GM23338 (cell line): ENCODE results near the gene STK17A. TPM values are rescaled to one million over a fixed set of nuclear protein-coding genes. Genes with fewer than 3 reads are reported as not detected.

Experiments used
- ATAC-seq: fragments of 200-7000 bp; cut with Tn5 transposase; 3 replicates; pipeline ENCODE4 v1.9.1; 2020
- DNase-seq: peaks from one replicate; pipeline ENCODE4 v3.0.0-alpha.2; 2015; ENCODE audit warnings: low spot score
- H2AFZ ChIP-seq: fragments of 200-600 bp; sonication (generic); 2 replicates; pipeline ENCODE4 v1.8.0; 2016; ENCODE audit warnings: antibody characterized with exemption, mild to moderate bottlenecking, moderate library complexity
- H3F3A ChIP-seq: fragments of 200-600 bp; sonication (generic); replicated peaks from 2 replicates; pipeline ENCODE4 v1.8.0; 2017; ENCODE audit warnings: antibody characterized with exemption, mixed run types, low read depth
- H3K27ac ChIP-seq: fragments of 200-600 bp; sonication (generic); 2 replicates; pipeline ENCODE4 v1.6.1; 2016; ENCODE audit warnings: low read depth
- H3K27me3 ChIP-seq: fragments of 200-600 bp; sonication (generic); 2 replicates; pipeline ENCODE4 v1.8.0; 2016; ENCODE audit warnings: mild to moderate bottlenecking, mixed run types, moderate library complexity; ENCODE audit not compliant: insufficient read depth
- H3K36me3 ChIP-seq: fragments of 200-600 bp; sonication (generic); 2 replicates; pipeline ENCODE4 v1.8.0; 2016; ENCODE audit warnings: mild to moderate bottlenecking; ENCODE audit not compliant: insufficient read depth
- H3K4me1 ChIP-seq: fragments of 200-600 bp; sonication (generic); 2 replicates; pipeline ENCODE4 v1.8.0; 2016; ENCODE audit warnings: mild to moderate bottlenecking, moderate library complexity; ENCODE audit not compliant: insufficient read depth
- H3K4me2 ChIP-seq: fragments of 200-600 bp; sonication (generic); 2 replicates; pipeline ENCODE4 v1.7.1; 2017; ENCODE audit warnings: mixed run types
- H3K4me3 ChIP-seq: fragments of 200-600 bp; sonication (generic); 2 replicates; pipeline ENCODE4 v1.6.1; 2016; ENCODE audit warnings: mixed run types
- H3K79me2 ChIP-seq: fragments of 200-600 bp; sonication (generic); replicated peaks from 2 replicates; pipeline ENCODE4 v1.8.0; 2017; ENCODE audit warnings: mild to moderate bottlenecking; ENCODE audit not compliant: insufficient read depth
- H3K9me2 ChIP-seq: fragments of 200-600 bp; sonication (generic); 2 replicates; pipeline ENCODE4 v1.8.0; 2017; ENCODE audit not compliant: insufficient read depth
- H4K20me1 ChIP-seq: fragments of 200-600 bp; sonication (generic); replicated peaks from 2 replicates; pipeline ENCODE4 v1.8.0; 2017; ENCODE audit warnings: mild to moderate bottlenecking; ENCODE audit not compliant: insufficient read depth
- H3K27ac Mint-ChIP-seq: 2 replicates; pipeline ENCODE4 v1.8.0; 2020; ENCODE audit warnings: inconsistent platforms, mild to moderate bottlenecking, moderate library complexity, mixed read lengths
- H3K27me3 Mint-ChIP-seq: 3 replicates; pipeline ENCODE4 v1.8.0; 2022; ENCODE audit warnings: low read depth, mild to moderate bottlenecking, moderate library complexity, mixed read lengths, inconsistent platforms; ENCODE audit not compliant: insufficient read depth, poor library complexity
- H3K36me3 Mint-ChIP-seq: 3 replicates; pipeline ENCODE4 v1.8.0; 2021; ENCODE audit warnings: low read depth, mild to moderate bottlenecking, inconsistent platforms, moderate library complexity, mixed read lengths
- H3K4me1 Mint-ChIP-seq: 3 replicates; pipeline ENCODE4 v1.8.0; 2020; ENCODE audit warnings: mild to moderate bottlenecking, inconsistent platforms, mixed read lengths
- H3K4me3 Mint-ChIP-seq: 3 replicates; pipeline ENCODE4 v1.8.0; 2021; ENCODE audit warnings: moderate library complexity, mild to moderate bottlenecking, inconsistent platforms, mixed read lengths
- H3K9me3 Mint-ChIP-seq: 3 replicates; pipeline ENCODE4 v1.8.0; 2020; ENCODE audit warnings: moderate library complexity, mild to moderate bottlenecking, inconsistent platforms, mixed read lengths
- CREB1 ChIP-seq: fragments of 250-450 bp; sonication (Bioruptor Pico); IDR thresholded peaks from 2 replicates; pipeline ENCODE4 v1.5.0; 2020; ENCODE audit warnings: low read depth, mild to moderate bottlenecking, moderate library complexity
- ETS1 ChIP-seq: IDR thresholded peaks from 2 replicates; pipeline ENCODE4 v1.6.1; 2016; ENCODE audit warnings: antibody characterized with exemption
- EZH2phosphoT487 ChIP-seq: fragments of 200-600 bp; sonication (generic); IDR thresholded peaks from one replicate; pipeline ENCODE4 v1.8.1; 2018; ENCODE audit warnings: antibody characterized with exemption; ENCODE audit not compliant: unreplicated experiment
- NANOG ChIP-seq: IDR thresholded peaks from 2 replicates; pipeline ENCODE4 v1.6.1; 2016; ENCODE audit warnings: antibody characterized with exemption, borderline replicate concordance
- POLR2AphosphoS5 ChIP-seq: IDR thresholded peaks from 2 replicates; pipeline ENCODE4 v1.6.1; 2016; ENCODE audit warnings: antibody characterized with exemption, low read depth
- REST ChIP-seq: IDR thresholded peaks from one replicate; pipeline ENCODE4 v1.6.1; 2018; ENCODE audit warnings: antibody characterized with exemption; ENCODE audit not compliant: unreplicated experiment
- STAT1 ChIP-seq: IDR thresholded peaks from one replicate; pipeline ENCODE4 v1.6.1; 2016; ENCODE audit warnings: antibody characterized with exemption; ENCODE audit not compliant: unreplicated experiment
- ZNF331 ChIP-seq: fragments of 250-450 bp; sonication (Bioruptor Pico); IDR thresholded peaks from 2 replicates; pipeline ENCODE4 v1.5.0; 2020; ENCODE audit warnings: low read depth, mild to moderate bottlenecking, moderate library complexity
- polyA plus RNA-seq: library from polyadenylated mRNA; unstranded; fragments of >200 nt; fragmentation: Nextera tagmentation; extraction: Ambion mirVana; gene quantifications from 2 replicates; pipeline ENCODE4 v1.2.1, GENCODE V29; 2016
- total RNA-seq: library from RNA; depleted of rRNA; stranded (reverse); fragments of >200 nt; shearing (Covaris generic); gene quantifications from 2 replicates; pipeline ENCODE4 v1.2.3, GENCODE V29; 2014

STK17A gene
- total and polyA plus RNA-seq, 2 experiments from 2014 or later: 21.2 to 21.8 TPM

GRCh38 chr7:43656997-43657396, 74.1 kb downstream of the STK17A start (continued):
- TF ChIP-seq STAT1 (no peak), EZH2phosphoT487 (no peak), CREB1 (CRISPR knock-in tag) (no peak)

- Histone ChIP-seq H3K27ac (peak overlapping the region; percentile 79), H3K9me2 (no peaks in the 10 kb centered on the region), H4K20me1 (no peaks in the 10 kb centered on the region; the same call in 1 of the 2 replicates), H3K79me2 (peaks cover 97% of the 10 kb centered on the region), H3K4me2 (peak overlapping the region; percentile 66), H3F3A (no peaks in the 10 kb centered on the region), H3K27me3 (no peaks in the 10 kb centered on the region), H3K36me3 (no peaks in the 10 kb centered on the region), H2AFZ (no peak overlapping the region), H3K4me1 (peaks cover 45% of the 10 kb centered on the region), H3K4me3 (no peak overlapping the region)
- H3K4me1 Mint-ChIP-seq: peaks cover 41% of the 10 kb centered on the region
- H3K27ac Mint-ChIP-seq: peak overlapping the region; percentile 92
- H3K27me3 Mint-ChIP-seq: peaks cover 3% of the 10 kb centered on the region
- ATAC-seq (no peak; the same call in 2 of the 3 replicates), DNase-seq (no peak)
- H3K36me3 Mint-ChIP-seq: peaks cover 34% of the 10 kb centered on the region
- peak overlapping the region; percentile 11; the same call in 1 of the 3 replicates for H3K4me3 Mint-ChIP-seq
- no peaks in the 10 kb centered on the region for H3K9me3 Mint-ChIP-seq
- TF ChIP-seq POLR2AphosphoS5: no peak
- TF ChIP-seq EZH2phosphoT487: no peak
- no peak for TF ChIP-seq CREB1 (CRISPR knock-in tag)
These were observed 76.0 kb downstream of the STK17A start for GRCh38 chr7:43658718-43659548.

GRCh38 chr7:43659549-43659896, 76.6 kb downstream of the STK17A start:
- H3F3A ChIP-seq: no peaks in the 10 kb centered on the region
- H4K20me1 ChIP-seq: no peaks in the 10 kb centered on the region
- peaks cover 35% of the 10 kb centered on the region for H3K4me1 Mint-ChIP-seq
- DNase-seq (no peak), ATAC-seq (peak; percentile 70)
- H3K27me3 Mint-ChIP-seq: peaks cover 3% of the 10 kb centered on the region
- peaks cover 97% of the 10 kb centered on the region for H3K79me2 ChIP-seq
- H3K27ac ChIP-seq: peak overlapping the region; percentile 75
- peaks cover 30% of the 10 kb centered on the region for H3K36me3 Mint-ChIP-seq
- no peak overlapping the region for H3K4me3 ChIP-seq
- H3K27me3 ChIP-seq: no peaks in the 10 kb centered on the region
- peak overlapping the region; percentile 72; the same call in 1 of the 2 replicates for H3K27ac Mint-ChIP-seq
- H2AFZ ChIP-seq: no peak overlapping the region
- TF ChIP-seq ETS1: no peak
- no peak for TF ChIP-seq NANOG
- no peaks in the 10 kb centered on the region for H3K36me3 ChIP-seq
- H3K4me3 Mint-ChIP-seq: no peak overlapping the region; the same call in 2 of the 3 replicates
- H3K4me1 ChIP-seq: peaks cover 46% of the 10 kb centered on the region
- H3K4me2 ChIP-seq: peak overlapping the region; percentile 66
- no peaks in the 10 kb centered on the region for H3K9me3 Mint-ChIP-seq
- H3K9me2 ChIP-seq: no peaks in the 10 kb centered on the region

GRCh38 chr7:43660141-43660540, 77.2 kb downstream of the STK17A start:
- Histone ChIP-seq H3K4me1 (peaks cover 52% of the 10 kb centered on the region), H3K36me3 (no peaks in the 10 kb centered on the region), H3K27ac (peak overlapping the region; percentile 75), H4K20me1 (no peaks in the 10 kb centered on the region), H3K4me2 (peak overlapping the region; percentile 66), H2AFZ (no peak overlapping the region), H3K4me3 (no peak overlapping the region), H3K27me3 (no peaks in the 10 kb centered on the region), H3K79me2 (peaks cover 97% of the 10 kb centered on the region), H3F3A (no peaks in the 10 kb centered on the region), H3K9me2 (no peaks in the 10 kb centered on the region)
- DNase-seq (peak; percentile 52), ATAC-seq (peak; percentile 74)
- H3K27ac Mint-ChIP-seq: peak overlapping the region; percentile 72
- H3K9me3 Mint-ChIP-seq: no peaks in the 10 kb centered on the region
- peak overlapping the region; percentile 5; the same call in 1 of the 3 replicates for H3K4me3 Mint-ChIP-seq
- peaks cover 28% of the 10 kb centered on the region for H3K36me3 Mint-ChIP-seq
- H3K4me1 Mint-ChIP-seq: peaks cover 34% of the 10 kb centered on the region
- H3K27me3 Mint-ChIP-seq: peaks cover 3% of the 10 kb centered on the region
- TF ChIP-seq NANOG (no peak), REST (no peak), ZNF331 (CRISPR knock-in tag) (no peak)
